Sigmoid colon (tissue), 4 donors: Measurements from ENCODE around the gene ASAP3.

Experiments
- POLR2A ChIP-seq, 2 donors: fragments of 450-650 bp; IDR thresholded peaks; one replicate each; pipeline ENCODE4 v1.6.1; 2016; ENCODE audit warnings: antibody characterized with exemption in 2 of 2, mild to moderate bottlenecking in 2 of 2, moderate library complexity in 2 of 2
- POLR2AphosphoS5 ChIP-seq, 4 donors: sonication (generic); formaldehyde crosslinking; IDR thresholded peaks; one replicate each; pipeline ENCODE4 v1.6.1; 2017; ENCODE audit warnings: antibody characterized with exemption in 4 of 4
- TF ChIP-seq, protein P1 (sequence below), 4 experiments: fragments of 450-650 bp in 3 of 4; fragments of 200-600 bp in 1 of 4; IDR thresholded peaks; one replicate each; pipeline ENCODE4 v1.5.1; 2016 to 2019; ENCODE audit warnings: antibody characterized with exemption in 4 of 4, mild to moderate bottlenecking in 3 of 4, moderate library complexity in 2 of 4

DNA sequence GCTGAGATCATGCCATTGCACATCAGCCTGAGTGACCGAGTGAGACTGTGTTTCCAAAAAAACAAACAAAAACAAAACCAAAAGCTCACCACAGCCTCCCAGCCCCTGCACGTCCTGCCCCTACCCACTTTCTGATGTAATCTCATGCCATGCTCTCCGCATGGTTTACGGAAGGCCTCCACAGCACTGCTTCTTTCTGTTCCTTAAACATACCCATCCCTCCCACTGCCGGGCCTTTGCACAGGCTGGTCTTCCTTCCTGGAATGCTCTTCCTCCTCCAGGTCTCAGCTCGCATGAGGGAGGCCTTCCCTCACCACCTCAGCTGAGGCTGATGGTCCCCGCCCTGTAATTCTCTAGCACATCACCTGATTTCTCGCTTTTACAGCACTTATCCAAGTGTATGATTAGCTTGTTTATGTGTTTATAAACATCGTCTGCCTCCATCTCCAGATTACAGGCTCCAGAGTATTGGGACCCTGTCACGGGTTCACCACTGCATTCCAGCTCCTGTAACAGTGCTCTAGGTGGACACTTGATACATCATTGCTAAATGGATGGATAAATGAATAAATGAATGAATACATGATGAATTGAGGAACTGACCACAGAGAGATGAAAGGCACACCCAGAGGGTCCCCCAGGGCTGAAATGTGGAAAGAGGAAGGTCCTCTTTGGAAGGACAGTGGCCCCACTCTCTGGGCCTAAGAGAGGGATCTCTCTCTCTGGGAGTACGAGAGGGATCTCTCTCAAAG is 81.5 kb downstream of the ASAP3 start:
- TF ChIP-seq, protein P1, sequence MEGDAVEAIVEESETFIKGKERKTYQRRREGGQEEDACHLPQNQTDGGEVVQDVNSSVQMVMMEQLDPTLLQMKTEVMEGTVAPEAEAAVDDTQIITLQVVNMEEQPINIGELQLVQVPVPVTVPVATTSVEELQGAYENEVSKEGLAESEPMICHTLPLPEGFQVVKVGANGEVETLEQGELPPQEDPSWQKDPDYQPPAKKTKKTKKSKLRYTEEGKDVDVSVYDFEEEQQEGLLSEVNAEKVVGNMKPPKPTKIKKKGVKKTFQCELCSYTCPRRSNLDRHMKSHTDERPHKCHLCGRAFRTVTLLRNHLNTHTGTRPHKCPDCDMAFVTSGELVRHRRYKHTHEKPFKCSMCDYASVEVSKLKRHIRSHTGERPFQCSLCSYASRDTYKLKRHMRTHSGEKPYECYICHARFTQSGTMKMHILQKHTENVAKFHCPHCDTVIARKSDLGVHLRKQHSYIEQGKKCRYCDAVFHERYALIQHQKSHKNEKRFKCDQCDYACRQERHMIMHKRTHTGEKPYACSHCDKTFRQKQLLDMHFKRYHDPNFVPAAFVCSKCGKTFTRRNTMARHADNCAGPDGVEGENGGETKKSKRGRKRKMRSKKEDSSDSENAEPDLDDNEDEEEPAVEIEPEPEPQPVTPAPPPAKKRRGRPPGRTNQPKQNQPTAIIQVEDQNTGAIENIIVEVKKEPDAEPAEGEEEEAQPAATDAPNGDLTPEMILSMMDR (IDR thresholded peaks at IDR 0.05): no peak
- TF ChIP-seq POLR2A (IDR thresholded peaks at IDR 0.05) (no peak), POLR2AphosphoS5 (IDR thresholded peaks at IDR 0.05) (no peak)
